ENCODE measurements around the gene TMEM141.
"Not testable (repeated sequence)": the region's sequence is repeated elsewhere in the genome, so short reads cannot be mapped to it uniquely, and the experiment has no call there.

TMEM141 gene

DNA sequence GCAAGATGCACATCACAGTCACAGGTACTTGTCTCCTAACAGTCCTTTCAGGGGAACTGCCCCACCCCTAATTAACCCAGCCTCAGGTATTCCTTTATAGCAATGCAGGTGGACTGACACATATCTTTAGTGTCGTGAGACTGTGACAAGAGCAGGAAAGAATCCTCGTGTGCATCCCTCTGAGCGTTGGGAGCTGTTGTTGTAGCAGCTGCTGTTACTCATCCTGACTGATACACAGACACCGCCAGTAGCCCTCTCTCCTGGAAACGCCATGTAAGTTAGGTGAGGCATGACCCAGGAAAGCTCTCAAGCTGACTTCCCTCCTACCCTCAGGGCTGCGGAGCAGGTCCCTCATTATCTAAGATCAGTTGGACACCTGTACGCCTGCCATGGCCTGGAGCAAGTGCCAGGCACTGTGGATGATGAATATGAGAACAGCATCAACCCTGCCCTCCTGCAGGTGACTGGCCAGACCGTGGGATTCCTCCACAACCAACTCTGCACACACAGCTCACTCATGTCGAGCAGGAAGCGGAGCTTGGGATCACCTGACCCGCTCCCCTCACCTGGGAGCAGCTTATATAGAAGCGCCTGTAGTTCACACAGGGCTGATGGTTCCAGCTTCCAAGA lies 16.6 kb upstream of the TMEM141 start:
- no peak for DNase-seq

DNA sequence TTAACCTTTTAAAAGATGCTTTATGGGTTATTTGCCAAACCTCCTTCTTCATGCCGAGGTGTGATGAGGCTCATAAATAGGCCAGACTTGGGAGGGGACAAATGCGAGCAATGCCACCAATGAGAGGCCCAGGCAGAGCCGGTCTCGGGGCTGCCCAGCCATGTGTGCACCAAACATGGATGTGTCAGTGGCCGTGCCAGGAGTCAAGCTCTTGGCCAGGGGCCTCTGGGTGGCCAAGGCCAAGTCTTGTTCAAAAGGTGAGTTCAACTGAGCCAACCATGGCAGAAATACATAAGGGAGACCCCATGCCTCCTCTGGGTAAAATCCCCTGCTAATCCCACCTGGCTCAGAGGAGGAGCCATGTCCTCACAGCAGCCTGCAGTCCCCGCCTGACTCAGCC lies 16.0 kb upstream of the TMEM141 start:
- DNase-seq: no peak

DNA sequence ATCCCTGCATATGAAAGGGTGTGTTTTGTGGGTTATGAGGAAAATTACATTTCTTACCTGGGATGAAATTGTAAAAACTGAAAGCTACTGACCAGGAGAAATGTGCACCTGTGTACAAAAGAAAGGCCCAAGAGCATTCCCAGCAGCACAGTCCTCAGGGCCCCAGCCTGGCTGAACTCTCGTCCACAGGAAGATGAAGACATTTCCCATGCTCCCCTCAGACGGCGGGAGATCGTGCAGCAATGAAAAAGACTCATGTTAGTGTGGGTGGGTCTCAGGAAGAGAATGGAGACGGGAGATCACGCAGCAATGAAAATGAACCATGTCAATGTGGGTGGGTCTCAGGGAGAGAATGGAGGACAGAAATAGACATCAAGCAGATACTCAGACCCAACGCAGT lies 14.2 kb upstream of the TMEM141 start:
- DNase-seq: no peak

GRCh38 chr9:136777359-136777758 lies 13.8 kb upstream of the TMEM141 start:
- no peak for DNase-seq

- no peak for DNase-seq
These were observed 11.3 kb upstream of the TMEM141 start for GRCh38 chr9:136779808-136780207.

GRCh38 chr9:136782452-136782851 lies 8.7 kb upstream of the TMEM141 start:
- no peak for DNase-seq

GRCh38 chr9:136784249-136784996 lies 6.7 kb upstream of the TMEM141 start:
- DNase-seq: no peak

DNA sequence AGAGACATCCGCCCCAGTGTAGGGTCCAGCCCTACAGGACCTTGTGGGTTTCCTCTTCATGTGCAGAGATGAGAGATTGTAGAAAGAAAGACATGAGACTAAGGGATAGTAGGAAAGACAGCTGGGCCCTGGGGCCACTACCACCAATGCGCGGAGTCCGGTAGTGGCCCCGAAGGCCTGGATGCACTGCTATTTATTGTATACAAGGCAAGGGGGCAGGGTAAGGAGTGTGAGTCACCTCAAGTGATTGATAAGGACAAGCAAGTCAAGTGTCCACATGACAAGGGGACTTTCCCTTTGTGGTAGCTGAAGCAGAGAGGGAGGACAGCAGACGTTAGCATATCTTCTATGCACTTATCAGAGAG lies 6.2 kb upstream of the TMEM141 start:
- no peak for DNase-seq

DNA sequence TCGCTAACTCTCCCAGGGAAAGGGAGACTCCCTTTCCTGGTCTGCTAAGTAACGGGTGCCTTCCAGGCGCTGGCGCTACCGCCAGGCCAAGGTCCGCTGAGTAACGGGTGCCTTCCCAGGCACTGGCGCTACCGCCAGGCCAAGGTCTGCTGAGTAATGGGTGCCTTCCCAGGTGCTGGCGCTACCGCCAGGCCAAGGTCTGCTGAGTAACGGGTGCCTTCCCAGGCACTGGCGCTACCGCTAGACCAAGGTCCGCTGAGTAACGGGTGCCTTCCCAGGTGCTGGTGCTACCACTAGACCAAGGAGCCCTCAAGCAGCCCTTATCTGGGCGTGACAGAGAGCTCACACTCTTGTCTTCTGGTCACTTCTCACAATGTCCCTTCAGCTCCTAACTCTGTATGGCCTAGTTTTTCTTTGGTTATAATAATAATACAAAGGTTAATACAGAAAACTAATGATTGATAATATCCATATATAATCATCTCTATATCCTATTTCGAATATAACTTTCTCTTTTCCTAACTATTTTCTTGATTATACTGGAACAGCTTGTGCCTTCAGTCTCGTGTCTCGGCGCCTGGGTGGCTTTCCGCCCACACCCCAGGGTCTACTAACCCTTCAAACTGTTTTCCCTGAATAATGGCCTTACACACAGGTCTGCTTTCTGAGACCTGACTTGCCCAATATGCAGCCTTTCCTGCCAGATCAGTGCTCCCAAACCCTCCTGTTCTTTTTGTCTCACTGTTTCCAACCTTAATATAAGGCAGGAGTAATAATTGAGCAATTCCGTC lies 5.4 kb upstream of the TMEM141 start:
- DNase-seq: not testable (repeated sequence)

- DNase-seq: no peak
These were observed 4.7 kb upstream of the TMEM141 start for GRCh38 chr9:136786451-136786850.

- DNase-seq: not testable (repeated sequence)
These were observed 4.2 kb upstream of the TMEM141 start for GRCh38 chr9:136786983-136787382.

GRCh38 chr9:136787690-136788400 lies 3.3 kb upstream of the TMEM141 start:
- DNase-seq: peak; percentile 61

- not testable (repeated sequence) for DNase-seq
These were observed 2.3 kb upstream of the TMEM141 start for GRCh38 chr9:136788644-136789522.

DNA sequence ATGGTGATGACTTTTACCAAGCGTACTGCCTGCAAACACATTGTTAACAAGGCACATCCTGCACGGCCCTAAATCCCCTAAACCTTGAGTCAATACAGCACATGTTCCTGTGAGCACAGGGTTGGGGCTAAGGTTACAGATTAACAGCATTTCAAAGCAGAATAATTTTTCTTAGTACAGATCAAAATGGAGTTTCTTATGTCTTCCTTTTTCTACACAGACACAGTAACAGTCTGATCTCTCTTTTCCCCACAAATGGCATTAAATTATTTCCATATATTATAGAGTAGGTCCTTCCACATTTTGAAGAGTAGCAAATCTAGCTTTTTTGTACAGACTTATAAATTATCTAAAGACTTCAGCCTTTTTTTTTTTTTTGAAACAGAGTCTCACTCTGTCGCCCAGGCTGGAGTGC lies 1.6 kb upstream of the TMEM141 start:
- no peak for DNase-seq

GRCh38 chr9:136791516-136792276 lies 552 bp downstream of the TMEM141 start:
- peak; percentile 41 for DNase-seq

- no peak for DNase-seq
These were observed 1.4 kb downstream of the TMEM141 start for GRCh38 chr9:136792321-136793085.

GRCh38 chr9:136793086-136793946 lies 2.2 kb downstream of the TMEM141 start:
- DNase-seq: no peak

DNA sequence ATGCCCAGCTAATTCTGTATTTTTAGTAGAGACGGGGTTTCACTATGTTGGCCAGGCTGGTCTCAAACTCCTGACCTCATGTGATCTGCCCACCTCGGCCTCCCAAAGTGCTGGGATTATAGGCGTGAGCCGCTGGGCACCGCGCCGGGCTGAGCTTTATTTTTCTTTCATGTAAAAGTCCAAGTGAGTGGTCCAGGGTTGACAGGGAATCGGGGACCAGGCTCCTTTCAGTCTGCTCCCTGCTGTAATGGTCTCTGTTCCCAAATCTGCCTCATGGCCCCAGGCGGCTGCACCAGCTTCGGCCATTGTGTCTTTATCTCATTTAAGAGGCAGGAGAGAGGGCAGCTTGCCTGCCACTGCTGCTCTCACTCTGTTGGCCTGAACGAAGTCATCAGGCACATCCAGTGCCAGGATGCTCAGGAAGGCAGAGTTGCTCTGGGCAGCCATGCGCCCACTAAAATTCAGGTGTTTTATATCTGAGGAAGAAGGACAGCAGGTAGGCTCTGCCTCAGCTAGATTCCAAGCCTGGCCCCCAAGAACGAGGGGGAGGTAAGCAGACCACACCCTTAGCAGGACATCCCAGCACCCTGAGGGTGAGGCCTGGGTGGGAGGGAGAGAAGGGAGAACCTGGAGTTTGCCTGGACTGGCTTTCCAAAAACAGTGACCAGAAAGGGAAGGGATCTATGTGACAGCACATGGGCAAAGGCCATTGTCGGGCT lies 3.3 kb downstream of the TMEM141 start:
- DNase-seq: no peak

DNA sequence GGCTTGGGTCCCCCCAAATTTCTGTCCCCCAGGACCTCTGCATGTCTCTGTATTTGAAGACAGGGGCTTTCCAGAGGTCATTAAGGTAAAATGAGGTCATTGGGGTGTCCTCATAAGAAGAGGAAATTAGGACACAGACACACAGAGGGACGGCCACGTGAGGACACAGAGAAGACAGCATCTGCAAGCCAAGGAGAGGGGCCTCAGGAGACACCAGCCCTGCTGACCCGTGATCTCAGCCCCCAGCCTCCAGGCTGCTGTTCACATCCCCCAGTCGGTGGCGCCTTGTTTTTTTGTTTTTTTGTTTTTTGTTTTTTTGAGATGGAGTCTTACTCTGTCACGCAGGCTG lies 3.8 kb downstream of the TMEM141 start:
- DNase-seq: no peak

Data from NK-92 treated with Interleukin-12 subunit alpha and Interleukin-12 subunit beta, amount 100 ng/mL, for 24 hours (cell line).